ENCODE data around the gene DGKI.

- TF ChIP-seq CTCF (IDR thresholded peaks at IDR 0.05; ENCODE audit: low read depth, low read length, poor library complexity, severe bottlenecking) (no peak), EZH2phosphoT487 (IDR thresholded peaks at IDR 0.05; ENCODE audit: borderline replicate concordance, low read length) (no peak)
Observed at GRCh38 chr7:137439829-137440825, 406.6 kb downstream of the DGKI start.
